Dermis microvascular lymphatic vessel endothelial cell (primary cell): ENCODE results near the gene CHD3. TPM values are rescaled to one million over a fixed set of nuclear protein-coding genes. Genes with fewer than 3 reads are reported as not detected.
"Not testable (repeated sequence)": the region's sequence is repeated elsewhere in the genome, so short reads cannot be mapped to it uniquely, and the experiment has no call there.

Source experiments
- DNase-seq, 2 donors: peaks; one replicate each; pipeline versions ENCODE4 v3.0.0 to v3.0.0-alpha.2; 2010; ENCODE audit warnings: low read depth in 2 of 2
- total RNA-seq: library from RNA; depleted of rRNA; stranded (reverse); fragments of >200 nt; gene quantifications from 2 replicates; pipeline ENCODE4 v1.2.1, GENCODE V29; 2014

Gene CHD3
- total RNA-seq, 1 donor from 2014 or later = 57.8 TPM

DNA sequence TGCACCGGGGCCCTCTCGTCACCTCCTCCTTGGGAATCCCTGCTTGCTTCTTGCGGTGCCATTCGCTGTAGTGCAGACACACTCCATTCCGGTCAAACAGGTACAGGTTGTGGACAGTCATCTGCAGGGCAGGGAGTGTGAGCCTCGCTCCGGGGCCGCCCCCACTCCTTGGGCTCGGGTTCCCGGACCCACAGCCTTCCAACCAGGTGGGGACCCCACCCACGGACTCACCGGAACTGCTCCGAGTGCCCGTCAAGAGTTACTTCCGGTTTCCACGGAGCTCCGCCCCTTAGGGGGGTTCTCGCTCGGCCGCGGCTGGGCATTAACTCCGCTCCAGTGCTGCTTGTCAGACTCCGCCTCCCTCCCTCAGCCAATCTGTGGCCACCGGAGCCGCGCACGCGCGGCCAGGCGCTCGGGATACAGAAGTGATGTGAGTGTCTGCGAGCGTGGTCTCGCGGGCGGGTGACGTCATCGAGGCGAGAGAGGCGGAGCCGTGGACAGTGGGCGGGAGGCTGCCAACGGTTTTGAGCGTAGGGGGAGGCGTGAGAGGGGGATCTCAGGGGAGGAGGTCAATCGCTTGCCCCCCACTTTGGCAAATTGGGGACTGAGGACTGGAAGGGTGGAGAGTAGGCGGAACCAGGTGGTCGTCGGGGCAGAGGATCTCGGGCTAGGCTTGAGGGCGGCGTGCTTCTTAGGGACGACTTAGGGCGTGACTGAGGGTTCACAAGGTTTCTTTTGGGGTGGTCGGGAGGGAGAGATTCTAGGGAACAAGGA lies 43.3 kb downstream of the CHD3 start, which contains the start of the genes CNTROB and TRAPPC1:
TSS of gene CNTROB (plus strand) at position 498 of the 774 bp plus-strand sequence. CDS start 874 bp downstream, outside the sequence.
TSS of gene TRAPPC1 (minus strand) at position 238 of the 774 bp plus-strand sequence. CDS start at position 121, 117 bp downstream.
- peak; percentile 98 to 99 for DNase-seq

DNA sequence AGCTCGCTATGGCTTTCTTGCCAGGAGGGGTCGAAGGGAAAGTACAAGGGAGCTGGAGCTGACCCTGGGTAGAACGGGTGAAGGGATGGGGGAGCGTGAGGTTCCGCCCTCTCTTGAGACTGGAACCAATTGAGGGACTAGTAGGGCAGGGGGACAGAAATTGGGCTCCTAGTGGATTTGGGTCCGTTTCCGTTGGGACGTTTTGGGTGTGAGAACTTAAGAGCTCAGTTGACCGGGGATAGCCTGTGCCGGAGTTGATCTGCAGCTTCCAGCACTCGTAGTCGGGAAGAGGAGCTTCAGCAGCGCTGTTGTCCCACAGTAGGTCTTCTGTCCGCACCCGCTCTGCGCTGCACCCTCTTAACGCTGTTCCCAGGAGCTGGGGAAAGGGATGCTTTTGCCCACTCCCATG lies 43.9 kb downstream of the CHD3 start:
- DNase-seq = peak in 1 of 2 donors; percentile 41

DNA sequence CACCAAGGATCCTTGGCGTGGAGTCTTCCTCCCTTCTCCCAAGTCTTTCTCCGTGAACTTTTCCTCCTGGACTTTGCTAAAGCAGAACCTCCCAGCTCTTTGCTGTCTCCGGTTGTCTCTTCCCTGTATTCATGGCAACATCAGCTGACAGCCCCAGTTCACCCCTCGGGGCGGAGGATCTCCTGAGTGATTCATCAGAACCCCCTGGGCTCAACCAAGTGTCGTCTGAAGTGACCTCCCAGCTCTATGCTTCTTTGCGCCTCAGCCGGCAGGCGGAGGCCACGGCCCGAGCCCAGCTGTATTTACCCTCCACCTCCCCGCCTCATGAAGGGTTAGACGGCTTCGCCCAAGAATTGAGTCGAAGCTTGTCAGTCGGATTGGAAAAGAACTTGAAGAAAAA lies 44.4 kb downstream of the CHD3 start:
- DNase-seq = peak in 1 of 2 donors; percentile 63

DNA sequence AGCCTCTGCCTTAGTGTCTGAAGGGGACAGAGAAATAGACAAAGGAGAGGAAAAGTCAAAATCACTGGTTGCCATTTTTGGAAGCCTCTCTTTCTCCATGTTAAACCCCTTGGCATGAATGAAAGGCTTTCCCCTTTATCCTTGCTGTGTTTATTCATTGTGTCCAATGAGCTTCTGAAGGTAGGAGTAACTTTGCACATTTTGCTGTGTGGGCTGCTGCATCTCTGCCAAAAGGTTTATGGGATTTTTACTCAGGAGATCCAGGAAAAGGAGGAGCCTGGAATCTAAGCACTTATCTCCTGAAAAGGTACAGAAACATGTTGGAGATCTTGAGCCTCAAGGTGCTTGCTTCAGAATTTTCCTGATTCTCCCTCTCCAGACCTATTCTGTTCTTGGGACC lies 47.3 kb downstream of the CHD3 start:
- DNase-seq = no peak

DNA sequence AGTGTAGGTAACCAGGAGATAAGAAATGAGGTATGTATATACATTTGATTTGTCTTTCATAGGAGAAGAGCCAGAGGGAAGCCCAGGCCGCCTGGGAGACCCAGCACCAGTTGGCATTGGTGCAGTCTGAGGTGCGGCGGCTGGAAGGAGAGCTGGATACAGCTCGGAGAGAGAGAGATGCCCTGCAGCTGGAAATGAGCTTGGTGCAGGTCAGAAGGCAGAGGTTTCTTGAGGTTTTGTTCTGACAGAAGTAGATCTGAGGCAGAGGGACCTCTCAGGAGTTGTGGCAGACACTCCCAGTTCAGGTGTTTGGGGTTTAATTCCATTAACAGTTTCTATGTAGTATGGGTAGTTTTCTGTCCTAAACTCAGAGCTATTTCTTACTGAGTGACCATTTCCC lies 51.4 kb downstream of the CHD3 start:
- DNase-seq = no peak

DNA sequence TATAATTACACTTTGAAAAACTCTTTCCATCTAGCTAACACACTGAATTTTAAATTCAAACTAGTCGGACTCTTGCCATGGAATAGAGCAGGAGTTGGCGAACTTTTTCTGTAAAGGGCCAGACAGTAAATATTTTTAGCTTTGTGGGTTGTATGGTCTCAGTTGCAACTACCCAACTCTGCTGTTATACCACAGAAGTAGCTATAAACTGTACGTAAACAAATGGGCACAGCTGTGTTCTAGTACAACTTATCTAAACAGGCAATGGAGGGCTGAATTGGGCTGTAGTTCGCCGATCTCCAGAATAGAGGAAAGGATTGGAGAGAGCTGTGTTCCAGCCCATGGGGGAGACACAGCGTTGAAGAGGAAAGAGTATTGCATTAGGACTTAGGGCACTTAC lies 52.2 kb downstream of the CHD3 start:
- no peak for DNase-seq

DNA sequence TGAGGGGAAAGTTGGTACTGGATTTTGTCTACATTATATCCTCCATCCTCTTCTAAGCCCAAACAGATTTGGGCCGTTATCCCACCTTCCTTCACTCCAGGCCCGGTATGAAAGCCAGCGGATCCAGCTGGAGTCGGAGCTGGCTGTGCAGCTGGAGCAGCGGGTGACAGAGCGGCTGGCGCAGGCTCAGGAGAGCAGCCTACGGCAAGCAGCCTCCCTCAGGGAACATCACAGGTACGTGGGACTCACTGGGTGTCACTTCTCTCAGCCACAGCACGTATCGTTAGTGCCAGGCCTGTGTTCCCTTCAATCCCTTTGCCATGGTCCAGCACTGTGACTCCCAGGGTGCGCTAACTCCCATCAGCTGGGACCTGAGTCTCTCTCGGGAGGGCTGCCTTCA lies 54.7 kb downstream of the CHD3 start:
- no peak for DNase-seq

DNA sequence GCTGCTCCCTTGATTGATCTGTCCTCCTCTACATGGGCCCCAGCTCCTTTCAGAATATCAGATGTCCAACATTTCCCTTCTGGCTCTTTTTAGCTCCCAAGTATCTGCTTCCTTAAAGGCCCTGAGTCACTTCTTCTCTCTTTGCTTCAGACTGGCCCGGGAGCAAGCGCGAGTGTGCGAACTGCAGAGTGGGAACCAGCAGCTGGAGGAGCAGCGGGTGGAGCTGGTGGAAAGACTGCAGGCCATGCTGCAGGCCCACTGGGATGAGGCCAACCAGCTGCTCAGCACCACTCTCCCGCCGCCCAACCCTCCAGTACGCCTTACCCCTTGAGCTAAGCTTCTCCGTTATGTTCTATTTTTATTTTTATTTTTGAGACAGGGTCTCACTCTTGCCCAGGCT lies 55.7 kb downstream of the CHD3 start:
- no peak for DNase-seq

DNA sequence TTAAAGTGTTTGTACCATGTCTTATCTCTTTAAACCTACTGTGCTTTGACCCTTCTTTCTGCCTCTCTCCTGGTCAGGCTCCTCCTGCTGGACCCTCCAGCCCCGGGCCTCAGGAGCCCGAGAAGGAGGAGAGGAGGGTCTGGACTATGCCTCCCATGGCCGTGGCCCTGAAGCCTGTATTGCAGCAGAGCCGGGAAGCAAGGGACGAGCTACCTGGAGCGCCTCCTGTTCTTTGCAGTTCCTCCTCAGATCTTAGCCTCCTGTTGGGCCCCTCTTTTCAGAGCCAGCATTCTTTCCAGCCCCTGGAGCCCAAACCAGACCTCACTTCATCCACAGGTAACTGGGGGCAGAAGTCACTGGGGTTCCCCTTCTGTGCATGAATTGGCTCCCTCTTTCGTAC lies 57.1 kb downstream of the CHD3 start:
- no peak for DNase-seq

DNA sequence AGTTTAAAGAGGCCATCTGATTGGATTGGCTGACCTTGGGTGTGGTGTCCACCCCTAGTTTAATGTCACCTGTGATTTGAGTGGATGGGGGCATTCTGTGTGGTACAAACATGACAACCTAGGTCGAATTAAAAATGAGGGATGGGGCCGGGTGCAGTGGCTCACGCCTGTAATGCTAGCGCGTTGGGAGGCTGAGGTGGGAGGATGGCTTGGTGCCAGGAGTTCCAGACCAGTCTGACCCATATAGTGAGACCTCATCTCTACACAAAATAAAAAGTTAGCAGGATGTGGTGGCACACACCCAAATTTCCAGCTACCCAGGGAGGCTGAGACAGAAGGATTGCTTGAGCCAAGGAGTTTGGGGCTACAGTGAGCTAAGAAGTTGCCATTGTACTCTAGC lies 57.9 kb downstream of the CHD3 start:
- no peak for DNase-seq

DNA sequence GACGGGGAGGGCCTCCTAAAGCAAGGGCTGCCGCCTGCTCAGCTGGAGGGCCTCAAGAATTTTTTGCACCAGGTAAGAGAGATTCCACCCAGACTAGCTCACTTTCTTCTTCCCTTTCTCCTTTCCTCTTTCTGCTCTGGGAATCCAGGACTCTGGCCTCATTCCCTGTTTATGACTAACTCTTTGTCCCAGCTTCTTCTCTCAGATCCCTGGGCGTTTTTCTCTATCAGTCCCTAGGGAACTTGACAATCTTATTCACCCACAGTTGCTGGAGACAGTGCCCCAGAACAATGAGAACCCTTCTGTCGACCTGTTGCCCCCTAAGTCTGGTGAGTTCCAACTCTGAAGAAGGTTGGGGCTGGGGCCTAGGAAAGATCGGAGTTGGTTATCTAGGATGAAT lies 59.1 kb downstream of the CHD3 start:
- no peak for DNase-seq

DNA sequence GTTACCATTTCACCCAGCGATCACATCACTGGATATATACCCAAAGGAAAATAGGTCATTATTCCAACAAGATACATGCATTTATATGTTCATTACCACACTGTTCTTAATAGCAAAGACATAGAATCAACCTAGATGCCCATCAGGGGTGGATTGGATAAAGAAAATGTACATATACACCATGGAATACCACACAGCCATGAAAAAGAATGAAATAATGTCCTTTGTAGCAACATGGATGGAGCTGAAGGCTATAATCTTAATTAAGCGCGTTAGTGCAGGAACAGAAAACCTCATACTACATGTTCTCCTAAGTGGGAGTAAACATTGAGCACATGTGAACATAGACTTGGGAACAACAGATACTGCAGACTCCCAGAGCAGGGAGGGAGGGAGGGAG lies 62.0 kb downstream of the CHD3 start:
- DNase-seq = no peak

DNA sequence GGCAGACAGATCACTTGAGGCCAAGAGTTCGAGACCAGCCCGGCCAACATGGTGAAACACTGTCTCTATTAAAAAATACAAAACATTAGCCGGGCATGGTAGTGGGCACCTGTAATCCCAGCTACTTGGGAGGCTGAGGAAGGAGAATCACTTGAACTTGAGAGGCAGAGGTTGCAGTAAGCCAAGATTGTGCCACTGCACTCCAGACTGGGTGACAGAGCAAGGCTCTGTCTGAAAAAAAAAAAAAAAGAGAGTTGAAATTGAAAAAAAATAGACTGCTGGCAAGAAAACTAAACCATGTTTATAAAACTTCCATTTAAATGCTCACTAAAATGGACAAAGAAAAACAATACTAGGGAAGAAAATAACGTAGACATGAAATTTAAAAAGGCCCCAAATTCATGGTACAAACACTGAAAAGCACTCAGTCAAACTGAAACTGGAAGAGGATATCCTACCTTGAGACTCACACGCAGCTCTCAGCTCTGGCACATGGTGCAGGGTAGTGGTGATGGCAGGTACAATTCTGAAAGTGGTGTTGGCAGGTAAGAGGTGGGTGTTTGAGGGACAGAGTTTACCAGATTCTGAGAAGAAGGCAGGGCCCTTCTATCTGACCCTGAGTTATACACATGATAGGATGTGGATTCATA lies 62.7 kb downstream of the CHD3 start:
- no peak for DNase-seq

DNA sequence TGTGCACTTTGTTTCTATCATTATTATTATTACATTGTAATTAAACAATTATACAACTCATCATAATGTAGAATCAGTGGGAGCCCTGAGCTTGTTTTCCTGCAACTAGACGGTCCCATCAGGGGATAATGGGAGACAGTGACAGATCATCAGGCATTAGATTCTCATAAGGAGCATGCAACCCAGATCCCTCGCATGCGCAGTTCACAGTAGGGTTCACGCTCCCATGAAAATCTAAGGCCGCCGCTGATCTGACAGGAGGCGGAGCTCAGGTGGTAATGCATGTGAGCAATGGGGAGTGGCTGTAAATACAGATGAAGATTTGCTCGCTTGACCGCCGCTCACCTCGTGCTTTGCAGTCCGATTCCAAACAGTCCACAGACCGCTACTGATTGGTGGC lies 64.7 kb downstream of the CHD3 start:
- DNase-seq = not testable (repeated sequence)

DNA sequence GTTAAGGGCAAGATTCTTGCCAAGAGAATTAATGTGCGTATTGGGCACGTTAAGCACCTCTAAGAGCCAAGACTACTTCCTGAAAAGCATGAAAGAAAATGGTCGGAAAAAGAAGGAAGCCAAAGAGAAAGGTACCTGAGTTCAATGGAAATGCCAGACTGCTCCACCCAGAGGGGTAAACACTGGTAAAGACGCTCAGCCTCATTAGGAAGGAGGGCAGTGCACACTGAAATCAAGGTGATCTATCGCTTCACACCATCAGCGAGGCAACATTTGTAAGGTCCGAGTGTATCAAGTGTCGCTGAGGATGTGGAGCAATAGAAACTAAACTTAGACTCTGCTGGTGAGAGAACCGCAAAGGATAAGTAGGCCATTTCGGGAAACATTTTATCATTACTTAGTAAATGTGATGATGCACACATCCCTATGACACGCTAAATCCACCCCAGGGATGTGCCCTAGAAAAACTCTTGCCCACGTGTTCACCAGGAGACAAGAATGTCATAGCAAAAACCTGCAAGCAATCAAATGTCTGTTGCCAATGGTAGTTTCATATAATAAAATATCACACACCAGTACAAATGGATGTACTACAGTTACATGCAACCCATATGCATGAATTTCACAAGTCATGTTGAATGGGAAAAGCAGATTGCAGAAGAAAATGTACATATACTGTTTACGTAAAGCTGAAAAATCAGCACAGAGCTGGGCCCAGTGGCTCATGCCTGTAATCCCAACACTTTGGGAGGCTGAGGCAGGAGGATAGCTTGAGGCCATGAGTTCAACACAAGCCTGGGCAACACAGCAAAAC lies 67.0 kb downstream of the CHD3 start:
- no peak for DNase-seq

DNA sequence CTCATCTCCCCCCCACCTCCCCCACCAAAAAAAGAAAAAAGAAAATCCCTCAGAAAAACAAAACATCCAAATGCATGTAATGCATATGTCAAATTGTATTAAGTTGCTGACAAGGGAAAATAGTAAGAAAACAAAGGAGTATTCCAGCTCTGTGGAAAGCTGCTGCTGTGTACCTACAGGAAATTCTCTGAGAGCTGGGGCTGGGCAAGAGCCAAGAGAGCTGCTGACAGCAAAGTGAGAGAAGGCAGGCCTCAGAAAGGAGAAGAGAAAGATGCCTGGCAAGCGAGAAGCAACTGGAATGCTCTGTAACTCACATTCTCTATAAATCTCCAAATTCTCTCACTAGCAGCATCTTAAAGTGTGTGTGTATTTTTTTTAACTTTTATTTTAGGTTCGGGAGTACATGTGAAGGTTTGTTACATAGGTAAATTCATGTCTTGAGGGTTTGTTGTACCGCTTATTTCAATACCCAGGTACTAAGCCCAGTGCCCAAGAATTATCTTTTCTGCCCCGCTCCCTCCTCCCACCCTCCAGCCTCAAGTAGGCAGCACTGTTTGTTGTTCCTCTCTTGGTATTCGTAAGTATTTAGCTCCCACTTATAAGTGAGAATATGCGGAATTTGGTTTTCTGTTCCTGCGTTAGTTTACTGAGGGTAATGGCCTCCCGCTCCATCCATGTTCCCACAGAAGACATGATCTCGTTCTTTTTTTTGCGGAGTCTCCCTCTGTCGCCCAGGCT lies 67.8 kb downstream of the CHD3 start:
- DNase-seq = peak in 1 of 2 donors; percentile 26

DNA sequence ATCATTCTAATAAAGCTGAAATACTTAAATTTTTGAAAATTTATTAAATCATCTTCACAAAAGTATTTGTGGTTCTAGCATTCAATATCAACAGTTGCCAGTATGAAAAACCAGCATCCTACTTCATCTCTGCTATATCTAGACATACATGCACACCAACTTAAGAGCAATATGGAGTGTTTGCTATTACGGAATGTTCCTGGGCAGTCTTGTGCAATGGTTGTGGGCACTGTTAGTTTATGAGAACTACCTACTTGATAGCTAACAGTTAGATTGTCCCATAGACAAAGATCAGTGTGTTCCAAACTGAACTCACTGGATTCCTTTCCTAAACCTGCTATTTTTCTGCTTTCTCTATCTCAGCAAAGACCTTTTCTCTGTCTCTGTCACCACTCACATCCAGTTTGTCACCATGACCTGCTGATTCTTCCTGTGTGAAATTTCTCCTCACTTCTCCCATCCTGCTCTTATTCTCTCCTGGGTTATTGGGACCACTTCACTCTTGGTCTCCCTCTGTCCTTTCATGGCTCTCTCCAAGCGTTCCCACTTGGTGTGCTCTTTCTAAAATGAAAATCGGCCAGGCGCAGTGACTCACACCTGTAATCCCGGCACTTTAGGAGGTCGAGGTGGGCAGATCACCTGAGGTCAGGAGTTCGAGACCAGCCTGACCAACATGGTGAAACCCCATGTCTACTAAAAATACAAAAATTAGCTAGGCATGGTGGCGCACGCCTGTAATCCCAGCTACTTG lies 71.1 kb downstream of the CHD3 start:
- no peak for DNase-seq

DNA sequence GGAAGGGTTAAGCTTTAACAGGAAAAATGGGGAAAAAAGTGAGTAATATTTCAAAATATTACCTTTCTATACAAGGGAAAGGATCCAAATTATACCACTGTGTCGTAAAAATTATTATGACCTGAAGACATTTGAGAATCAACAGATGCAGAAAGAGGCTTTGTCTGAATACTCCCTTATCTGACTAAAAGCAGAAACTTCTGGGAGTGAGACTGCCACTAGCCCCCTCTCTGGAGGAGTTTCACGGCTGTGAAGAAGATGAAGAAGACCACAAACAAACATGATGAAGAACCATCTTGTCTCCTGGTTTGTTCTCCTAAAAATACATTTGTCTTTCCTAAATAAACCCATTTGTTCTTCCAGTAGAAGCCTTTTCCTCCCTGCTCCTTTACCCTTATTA lies 72.8 kb downstream of the CHD3 start:
- DNase-seq = no peak
